Neural progenitor cell (in vitro differentiated cells): ENCODE results near the gene FES.

Source experiments
- EZH2 ChIP-seq: fragments of 200-600 bp; sonication (generic); IDR thresholded peaks from 2 replicates; pipeline ENCODE4 v1.6.1; 2017; ENCODE audit warnings: antibody characterized with exemption, mild to moderate bottlenecking, moderate library complexity
- TF ChIP-seq, protein P1 (sequence below): fragments of 200-600 bp; sonication (generic); IDR thresholded peaks from 2 replicates; pipeline ENCODE4 v1.5.1; 2017; ENCODE audit warnings: antibody characterized with exemption, mild to moderate bottlenecking

DNA sequence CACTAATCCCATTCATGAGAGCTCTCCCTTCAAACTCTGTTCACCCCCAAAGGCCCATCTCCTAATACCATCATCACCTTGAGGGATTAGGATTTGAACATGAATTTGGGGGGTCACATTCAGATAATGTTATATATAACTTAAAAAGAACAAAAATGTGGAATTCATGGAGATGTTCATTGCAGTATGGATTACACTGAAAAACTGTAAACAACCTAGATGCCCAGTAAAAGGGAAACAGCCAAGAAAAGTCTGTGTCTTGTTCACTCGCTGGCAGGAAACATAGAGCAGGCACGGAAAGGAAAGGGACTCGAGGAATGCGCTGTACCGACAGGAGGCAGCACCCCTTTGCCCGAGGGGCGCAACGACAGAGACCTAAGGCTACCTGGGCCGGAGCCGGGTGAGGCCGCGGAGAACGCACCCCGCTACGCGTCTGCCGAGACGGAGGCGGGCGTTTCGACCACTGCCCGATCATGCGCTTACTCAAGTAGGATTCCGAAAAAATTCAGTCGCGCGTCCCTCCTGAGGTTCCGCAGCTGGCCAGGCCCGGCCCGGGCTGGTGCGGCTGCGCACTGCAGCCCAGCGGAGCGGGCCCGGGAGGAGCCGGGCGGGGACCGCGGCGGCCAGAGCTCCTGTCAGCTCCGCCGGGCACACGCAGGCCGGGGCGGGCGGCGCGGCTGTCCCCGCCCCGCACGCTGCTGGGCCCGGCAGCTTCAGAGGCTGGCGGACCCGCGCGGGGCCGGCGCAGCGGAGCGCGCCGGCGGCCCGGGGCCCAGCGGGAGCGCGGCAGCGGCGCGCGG, 17.9 kb downstream of the FES start:
- no peak for TF ChIP-seq EZH2
- TF ChIP-seq, protein P1, sequence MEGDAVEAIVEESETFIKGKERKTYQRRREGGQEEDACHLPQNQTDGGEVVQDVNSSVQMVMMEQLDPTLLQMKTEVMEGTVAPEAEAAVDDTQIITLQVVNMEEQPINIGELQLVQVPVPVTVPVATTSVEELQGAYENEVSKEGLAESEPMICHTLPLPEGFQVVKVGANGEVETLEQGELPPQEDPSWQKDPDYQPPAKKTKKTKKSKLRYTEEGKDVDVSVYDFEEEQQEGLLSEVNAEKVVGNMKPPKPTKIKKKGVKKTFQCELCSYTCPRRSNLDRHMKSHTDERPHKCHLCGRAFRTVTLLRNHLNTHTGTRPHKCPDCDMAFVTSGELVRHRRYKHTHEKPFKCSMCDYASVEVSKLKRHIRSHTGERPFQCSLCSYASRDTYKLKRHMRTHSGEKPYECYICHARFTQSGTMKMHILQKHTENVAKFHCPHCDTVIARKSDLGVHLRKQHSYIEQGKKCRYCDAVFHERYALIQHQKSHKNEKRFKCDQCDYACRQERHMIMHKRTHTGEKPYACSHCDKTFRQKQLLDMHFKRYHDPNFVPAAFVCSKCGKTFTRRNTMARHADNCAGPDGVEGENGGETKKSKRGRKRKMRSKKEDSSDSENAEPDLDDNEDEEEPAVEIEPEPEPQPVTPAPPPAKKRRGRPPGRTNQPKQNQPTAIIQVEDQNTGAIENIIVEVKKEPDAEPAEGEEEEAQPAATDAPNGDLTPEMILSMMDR, result peak; percentile 65
